T-helper 17 cell (primary cell): ENCODE results near the gene CLCN7. TPM values are rescaled to one million over a fixed set of nuclear protein-coding genes. Genes with fewer than 3 reads are reported as not detected.

Experiments used
- ATAC-seq: fragments of 150-1000 bp; cut with Tn5 transposase; 2 replicates; pipeline ENCODE4 v1.10.0; 2021; ENCODE audit warnings: mild to moderate bottlenecking, moderate library complexity
- DNase-seq, 3 donors: peaks; one replicate each; pipeline versions ENCODE4 v3.0.0 to v3.0.0-alpha.2; 2020 to 2021
- H3K9me3 ChIP-seq: one replicate; pipeline ENCODE4 v1.7.0; 2013; ENCODE audit warnings: low read length, mild to moderate bottlenecking; ENCODE audit not compliant: control insufficient read depth, poor library complexity, severe bottlenecking
- H3K27ac Mint-ChIP-seq: one replicate; pipeline ENCODE4 v1.8.0; 2022; ENCODE audit warnings: mild to moderate bottlenecking, moderate library complexity, mixed read lengths
- H3K27me3 Mint-ChIP-seq: one replicate; pipeline ENCODE4 v1.8.0; 2022; ENCODE audit warnings: mixed read lengths
- H3K36me3 Mint-ChIP-seq: one replicate; pipeline ENCODE4 v1.8.0; 2022; ENCODE audit warnings: low read depth, mixed read lengths
- H3K4me1 Mint-ChIP-seq: one replicate; pipeline ENCODE4 v1.8.0; 2022; ENCODE audit warnings: mild to moderate bottlenecking, mixed read lengths
- H3K4me3 Mint-ChIP-seq: one replicate; pipeline ENCODE4 v1.8.0; 2022; ENCODE audit warnings: mild to moderate bottlenecking, moderate library complexity, mixed read lengths
- total RNA-seq, 4 donors: library from RNA in 2 of 4; stranded (reverse) in 2 of 4; gene quantifications; one replicate each; pipeline ENCODE4 v1.2.3 and lab custom pipeline; 2022 to 2026

CLCN7 gene
- total RNA-seq, 2 donors from 2014 or later = 93.9 to 113 TPM

- H3K36me3 Mint-ChIP-seq = peaks cover 3% of the 10 kb centered on the region
- H3K9me3 ChIP-seq = no peaks in the 10 kb centered on the region
- no peak overlapping the region for H3K4me3 Mint-ChIP-seq
- no peaks in the 10 kb centered on the region for H3K27me3 Mint-ChIP-seq
- peaks cover 3% of the 10 kb centered on the region for H3K4me1 Mint-ChIP-seq
- DNase-seq (no peak), ATAC-seq (no peak)
- H3K27ac Mint-ChIP-seq = no peak overlapping the region
Measured at GRCh38 chr16:1509307-1510221, 34.7 kb upstream of the CLCN7 start.

- no peaks in the 10 kb centered on the region for H3K9me3 ChIP-seq
- Mint-ChIP-seq H3K4me3 (no peak overlapping the region), H3K27me3 (no peaks in the 10 kb centered on the region), H3K27ac (no peak overlapping the region), H3K36me3 (peaks cover 3% of the 10 kb centered on the region), H3K4me1 (peaks cover 3% of the 10 kb centered on the region)
- DNase-seq (no peak), ATAC-seq (no peak)
Measured at GRCh38 chr16:1508494-1509187, 33.8 kb upstream of the CLCN7 start.

GRCh38 chr16:1506494-1507213 lies 31.8 kb upstream of the CLCN7 start:
- Mint-ChIP-seq H3K4me1 (peaks cover under 1% of the 10 kb centered on the region), H3K27me3 (no peaks in the 10 kb centered on the region), H3K27ac (no peak overlapping the region), H3K36me3 (no peaks in the 10 kb centered on the region), H3K4me3 (no peak overlapping the region)
- no peak for DNase-seq
- no peak for ATAC-seq
- H3K9me3 ChIP-seq = no peaks in the 10 kb centered on the region

GRCh38 chr16:1505912-1506311 lies 31.1 kb upstream of the CLCN7 start:
- Mint-ChIP-seq H3K4me3 (no peak overlapping the region), H3K27me3 (no peaks in the 10 kb centered on the region), H3K27ac (no peak overlapping the region), H3K4me1 (no peaks in the 10 kb centered on the region), H3K36me3 (no peaks in the 10 kb centered on the region)
- ATAC-seq (no peak), DNase-seq (no peak)
- H3K9me3 ChIP-seq = no peaks in the 10 kb centered on the region

- Mint-ChIP-seq H3K27me3 (no peaks in the 10 kb centered on the region), H3K4me1 (no peaks in the 10 kb centered on the region), H3K27ac (no peak overlapping the region), H3K4me3 (no peak overlapping the region), H3K36me3 (no peaks in the 10 kb centered on the region)
- H3K9me3 ChIP-seq = no peaks in the 10 kb centered on the region
- ATAC-seq (no peak), DNase-seq (no peak)
Measured at GRCh38 chr16:1505073-1505844, 30.4 kb upstream of the CLCN7 start.

GRCh38 chr16:1503110-1503955 lies 28.5 kb upstream of the CLCN7 start:
- ATAC-seq (no peak), DNase-seq (no peak)
- H3K4me1 Mint-ChIP-seq = no peaks in the 10 kb centered on the region
- H3K9me3 ChIP-seq = no peaks in the 10 kb centered on the region
- H3K4me3 Mint-ChIP-seq = no peak overlapping the region
- H3K27ac Mint-ChIP-seq = no peak overlapping the region
- no peaks in the 10 kb centered on the region for H3K36me3 Mint-ChIP-seq
- no peaks in the 10 kb centered on the region for H3K27me3 Mint-ChIP-seq

- H3K9me3 ChIP-seq = no peaks in the 10 kb centered on the region
- no peak overlapping the region for H3K27ac Mint-ChIP-seq
- H3K4me1 Mint-ChIP-seq = no peaks in the 10 kb centered on the region
- no peak for ATAC-seq
- no peaks in the 10 kb centered on the region for H3K27me3 Mint-ChIP-seq
- no peak overlapping the region for H3K4me3 Mint-ChIP-seq
- H3K36me3 Mint-ChIP-seq = no peaks in the 10 kb centered on the region
- DNase-seq = no peak
Measured at GRCh38 chr16:1502092-1503004, 27.5 kb upstream of the CLCN7 start.

GRCh38 chr16:1501630-1502029 lies 26.8 kb upstream of the CLCN7 start:
- no peak overlapping the region for H3K4me3 Mint-ChIP-seq
- no peak for DNase-seq

GRCh38 chr16:1500465-1501150 lies 25.8 kb upstream of the CLCN7 start:
- Mint-ChIP-seq H3K27ac (no peak overlapping the region), H3K27me3 (no peaks in the 10 kb centered on the region), H3K4me1 (no peaks in the 10 kb centered on the region), H3K36me3 (no peaks in the 10 kb centered on the region), H3K4me3 (no peak overlapping the region)
- no peak for ATAC-seq
- no peak for DNase-seq
- H3K9me3 ChIP-seq = no peaks in the 10 kb centered on the region

More at GRCh38 chr16:1501630-1502029, 26.8 kb upstream of the CLCN7 start:
- H3K27me3 Mint-ChIP-seq = no peaks in the 10 kb centered on the region
- no peaks in the 10 kb centered on the region for H3K9me3 ChIP-seq
- H3K4me1 Mint-ChIP-seq = no peaks in the 10 kb centered on the region
- no peak overlapping the region for H3K27ac Mint-ChIP-seq
- H3K36me3 Mint-ChIP-seq = no peaks in the 10 kb centered on the region
- no peak for ATAC-seq

GRCh38 chr16:1499756-1500464 lies 25.1 kb upstream of the CLCN7 start:
- ATAC-seq (no peak), DNase-seq (no peak)
- Mint-ChIP-seq H3K27me3 (no peaks in the 10 kb centered on the region), H3K4me1 (no peaks in the 10 kb centered on the region), H3K27ac (no peak overlapping the region), H3K4me3 (no peak overlapping the region), H3K36me3 (no peaks in the 10 kb centered on the region)
- H3K9me3 ChIP-seq = no peaks in the 10 kb centered on the region
